Neural cell (in vitro differentiated cells): ENCODE results near the gene PRKCE. TPM values are rescaled to one million over a fixed set of nuclear protein-coding genes. Genes with fewer than 3 reads are reported as not detected.

Experiments
- H2AFZ ChIP-seq: fragments of 200-600, 300-800 bp; sonication (generic), shearing (Covaris generic); 2 replicates; pipeline ENCODE4 v1.6.0; 2014; ENCODE audit warnings: low read depth, mild to moderate bottlenecking, antibody characterized with exemption, low read length, moderate library complexity
- H3F3A ChIP-seq: fragments of 200-600 bp; shearing (Covaris generic); 2 replicates; pipeline ENCODE4 v1.6.1; 2016; ENCODE audit warnings: mild to moderate bottlenecking, moderate library complexity, mixed read lengths, antibody characterized with exemption, low read length; ENCODE audit not compliant: insufficient read depth, poor library complexity, severe bottlenecking
- H3K27ac ChIP-seq: fragments of 200-600, 300-800 bp; sonication (generic), shearing (Covaris generic); 2 replicates; pipeline ENCODE4 v1.5.1; 2014; ENCODE audit warnings: mild to moderate bottlenecking, low read length, moderate library complexity
- H3K27me3 ChIP-seq: fragments of 300-800, 200-600 bp; sonication (generic), shearing (Covaris generic); 2 replicates; pipeline ENCODE4 v1.6.0; 2014; ENCODE audit warnings: mild to moderate bottlenecking, low read depth, low read length, moderate library complexity; ENCODE audit not compliant: insufficient read depth
- H3K36me3 ChIP-seq: fragments of 300-800, 200-600 bp; sonication (generic), shearing (Covaris generic); 2 replicates; pipeline ENCODE4 v1.5.1; 2014; ENCODE audit warnings: mild to moderate bottlenecking, antibody characterized with exemption, low read length, moderate library complexity; ENCODE audit not compliant: insufficient read depth
- H3K4me2 ChIP-seq: fragments of 300-800, 200-600 bp; sonication (generic), shearing (Covaris generic); 2 replicates; pipeline ENCODE4 v1.6.0; 2014; ENCODE audit warnings: mild to moderate bottlenecking, low read length
- H3K4me3 ChIP-seq: fragments of 300-800, 200-600 bp; sonication (generic), shearing (Covaris generic); 2 replicates; pipeline ENCODE4 v1.5.1; 2014; ENCODE audit warnings: mild to moderate bottlenecking, low read length, moderate library complexity
- H3K79me2 ChIP-seq: fragments of 200-600 bp; shearing (Covaris generic); replicated peaks from 2 replicates; pipeline ENCODE4 v1.6.0; 2014; ENCODE audit warnings: mild to moderate bottlenecking, low read length, moderate library complexity; ENCODE audit not compliant: insufficient read depth
- H3K9ac ChIP-seq: fragments of 300-800, 200-600 bp; sonication (generic), shearing (Covaris generic); 2 replicates; pipeline ENCODE4 v1.6.1; 2016; ENCODE audit warnings: mild to moderate bottlenecking, low read length, mixed read lengths
- H3K9me2 ChIP-seq: fragments of 200-600 bp; shearing (Covaris generic); 2 replicates; pipeline ENCODE4 v1.6.1; 2016; ENCODE audit warnings: mild to moderate bottlenecking, low read length, mixed read lengths; ENCODE audit not compliant: insufficient read depth
- H3K9me3 ChIP-seq: fragments of 200-600, 300-800 bp; sonication (generic), shearing (Covaris generic); 2 replicates; pipeline ENCODE4 v1.6.1; 2016; ENCODE audit warnings: mild to moderate bottlenecking, mixed run types, low read length, moderate library complexity, mixed read lengths
- H4K20me1 ChIP-seq: fragments of 200-600 bp; shearing (Covaris generic); 2 replicates; pipeline ENCODE4 v1.6.1; 2016; ENCODE audit warnings: mild to moderate bottlenecking, mixed run types; ENCODE audit not compliant: insufficient read depth
- CTCF ChIP-seq: fragments of 450-650 bp; IDR thresholded peaks from 2 replicates; pipeline ENCODE4 v1.5.1; 2014; ENCODE audit warnings: antibody characterized with exemption, mild to moderate bottlenecking, moderate library complexity; ENCODE audit not compliant: poor library complexity, severe bottlenecking
- EP300 ChIP-seq: fragments of 450-650 bp; conservative IDR thresholded peaks from 2 replicates; pipeline ENCODE4 v1.6.1; 2014; ENCODE audit warnings: antibody characterized with exemption, mild to moderate bottlenecking, moderate library complexity; ENCODE audit not compliant: poor library complexity, severe bottlenecking
- EZH2 ChIP-seq: fragments of 200-600, 300-800 bp; shearing (Covaris generic), sonication (generic); IDR thresholded peaks from 2 replicates; pipeline ENCODE4 v1.6.1; 2014; ENCODE audit warnings: antibody characterized with exemption, low read length, borderline replicate concordance, mild to moderate bottlenecking; ENCODE audit not compliant: insufficient read depth, poor library complexity, severe bottlenecking
- MXI1 ChIP-seq: fragments of 450-650 bp; conservative IDR thresholded peaks from 2 replicates; pipeline ENCODE4 v1.6.1; 2014; ENCODE audit warnings: antibody characterized with exemption, mild to moderate bottlenecking; ENCODE audit not compliant: poor library complexity, severe bottlenecking
- POLR2AphosphoS5 ChIP-seq: IDR thresholded peaks from 2 replicates; pipeline ENCODE4 v1.6.1; 2012
- RAD21 ChIP-seq: fragments of 450-650 bp; conservative IDR thresholded peaks from 2 replicates; pipeline ENCODE4 v1.6.1; 2014; ENCODE audit warnings: antibody characterized with exemption, mild to moderate bottlenecking, moderate library complexity
- REST ChIP-seq: IDR thresholded peaks from 2 replicates; pipeline ENCODE4 v1.6.1; 2012; ENCODE audit warnings: borderline replicate concordance
- SMC3 ChIP-seq: fragments of 450-650 bp; conservative IDR thresholded peaks from 2 replicates; pipeline ENCODE4 v1.6.1; 2014; ENCODE audit warnings: antibody characterized with exemption, mild to moderate bottlenecking, moderate library complexity; ENCODE audit not compliant: poor library complexity
- TAF1 ChIP-seq: IDR thresholded peaks from 2 replicates; pipeline ENCODE4 v1.6.1; 2012; ENCODE audit warnings: low read depth
- polyA plus RNA-seq: library from polyadenylated mRNA; depleted of rRNA; stranded (reverse); fragments of >200 nt; gene quantifications from 2 replicates; pipeline ENCODE4 v1.2.3, GENCODE V29; 2014

The PRKCE gene
- polyA plus RNA-seq, 1 donor from 2014 or later: 5.4 TPM

- no peaks in the 10 kb centered on the region for H3K36me3 ChIP-seq
- H3K27me3 ChIP-seq: no peaks in the 10 kb centered on the region
- no peak overlapping the region for H3K27ac ChIP-seq
- no peak overlapping the region for H3K4me2 ChIP-seq
- no peaks in the 10 kb centered on the region for H3K9me2 ChIP-seq
- no peak overlapping the region for H3K9ac ChIP-seq
- H2AFZ ChIP-seq: no peak overlapping the region
- H3K4me3 ChIP-seq: no peak overlapping the region
- no peaks in the 10 kb centered on the region for H3K9me3 ChIP-seq
- H3K79me2 ChIP-seq: no peaks in the 10 kb centered on the region
- H4K20me1 ChIP-seq: no peaks in the 10 kb centered on the region
- H3F3A ChIP-seq: no peaks in the 10 kb centered on the region
- TF ChIP-seq RAD21 (no peak), EZH2 (no peak), EP300 (no peak), MXI1 (no peak), POLR2AphosphoS5 (no peak), TAF1 (no peak), SMC3 (no peak), CTCF (no peak), REST (no peak)
Measured at GRCh38 chr2:46042711-46043110, 391.2 kb downstream of the PRKCE start.

GRCh38 chr2:46045888-46046287, 394.4 kb downstream of the PRKCE start:
- no peak overlapping the region for H3K4me3 ChIP-seq
- no peak overlapping the region for H3K9ac ChIP-seq
- H3K4me2 ChIP-seq: no peak overlapping the region
- H3K27ac ChIP-seq: no peak overlapping the region
- H3K9me3 ChIP-seq: no peaks in the 10 kb centered on the region
- TF ChIP-seq MXI1 (no peak), EZH2 (no peak), RAD21 (no peak), REST (no peak), POLR2AphosphoS5 (no peak), SMC3 (no peak), EP300 (no peak), CTCF (no peak), TAF1 (no peak)
- H4K20me1 ChIP-seq: no peaks in the 10 kb centered on the region
- H3K27me3 ChIP-seq: no peaks in the 10 kb centered on the region
- H3K9me2 ChIP-seq: no peaks in the 10 kb centered on the region
- H3K36me3 ChIP-seq: no peaks in the 10 kb centered on the region
- no peak overlapping the region for H2AFZ ChIP-seq
- H3K79me2 ChIP-seq: no peaks in the 10 kb centered on the region
- no peaks in the 10 kb centered on the region for H3F3A ChIP-seq
